MM.1S (cell line): ENCODE measurements around the gene CREB5.
"Not testable (repeated sequence)": the region's sequence is repeated elsewhere in the genome, so short reads cannot be mapped to it uniquely, and the experiment has no call there.

ENCODE experiments used
- DNase-seq: peaks from one replicate; pipeline ENCODE4 v3.0.0-alpha.2; 2015
- H2AFZ ChIP-seq: fragments of 300-600 bp; sonication (generic); 2 replicates; pipeline ENCODE4 v1.6.0; 2016; ENCODE audit warnings: antibody characterized with exemption, low read length
- H3F3A ChIP-seq: fragments of 300-600 bp; sonication (generic); 2 replicates; pipeline ENCODE4 v1.6.1; 2016; ENCODE audit warnings: mild to moderate bottlenecking, antibody characterized with exemption, low read length, moderate library complexity, mixed read lengths; ENCODE audit not compliant: insufficient read depth
- H3K27ac ChIP-seq: fragments of 300-600 bp; sonication (generic); 2 replicates; pipeline ENCODE4 v1.5.1; 2016; ENCODE audit warnings: mild to moderate bottlenecking, low read length
- H3K27me3 ChIP-seq: fragments of 300-600 bp; sonication (generic); replicated peaks from 2 replicates; pipeline ENCODE4 v1.6.0; 2016; ENCODE audit warnings: low read length; ENCODE audit not compliant: insufficient read depth
- H3K36me3 ChIP-seq: fragments of 300-600 bp; sonication (generic); replicated peaks from 2 replicates; pipeline ENCODE4 v1.6.1; 2016; ENCODE audit warnings: mild to moderate bottlenecking, low read length, mixed read lengths; ENCODE audit not compliant: insufficient read depth
- H3K4me1 ChIP-seq: fragments of 300-600 bp; sonication (generic); 2 replicates; pipeline ENCODE4 v1.6.1; 2016; ENCODE audit warnings: low read length, mixed read lengths
- H3K4me2 ChIP-seq: fragments of 300-600 bp; sonication (generic); 2 replicates; pipeline ENCODE4 v1.6.0; 2016; ENCODE audit warnings: low read depth, low read length
- H3K4me3 ChIP-seq: fragments of 300-600 bp; sonication (generic); 2 replicates; pipeline ENCODE4 v1.5.1; 2016; ENCODE audit warnings: low read length, mixed read lengths
- H3K79me2 ChIP-seq: fragments of 300-600 bp; sonication (generic); 2 replicates; pipeline ENCODE4 v1.6.1; 2016; ENCODE audit warnings: mixed run types, low read length, mixed read lengths
- H3K9ac ChIP-seq: fragments of 300-600 bp; sonication (generic); 2 replicates; pipeline ENCODE4 v1.6.1; 2016; ENCODE audit warnings: low read length, mixed read lengths
- H3K9me2 ChIP-seq: fragments of 300-600 bp; sonication (generic); replicated peaks from 2 replicates; pipeline ENCODE4 v1.6.1; 2016; ENCODE audit warnings: mild to moderate bottlenecking, low read length, mixed read lengths; ENCODE audit not compliant: insufficient read depth
- H3K9me3 ChIP-seq: fragments of 300-600 bp; sonication (generic); replicated peaks from 2 replicates; pipeline ENCODE4 v1.6.1; 2016; ENCODE audit warnings: mild to moderate bottlenecking, low read length, mixed read lengths; ENCODE audit not compliant: insufficient read depth
- H4K20me1 ChIP-seq: fragments of 300-600 bp; sonication (generic); 2 replicates; pipeline ENCODE4 v1.6.1; 2016; ENCODE audit warnings: mild to moderate bottlenecking, low read length, moderate library complexity, mixed read lengths; ENCODE audit not compliant: insufficient read depth
- CTCF ChIP-seq: fragments of 300-600 bp; sonication (generic); IDR thresholded peaks from 2 replicates; pipeline ENCODE4 v1.5.1; 2016; ENCODE audit warnings: antibody characterized with exemption, low read length, mixed read lengths
- EZH2 ChIP-seq: fragments of 300-600 bp; sonication (generic); optimal IDR thresholded peaks from 2 replicates; pipeline ENCODE3; 2017; ENCODE audit warnings: low read depth, mild to moderate bottlenecking, antibody characterized with exemption, low read length, mixed read lengths
- EZH2phosphoT487 ChIP-seq: fragments of 300-600 bp; sonication (generic); IDR thresholded peaks from 2 replicates; pipeline ENCODE4 v1.6.1; 2018; ENCODE audit warnings: antibody characterized with exemption, low read length

Gene CREB5

GRCh38 chr7:28550580-28551186, 138.4 kb downstream of the CREB5 start:
- H3K27me3 ChIP-seq, result no peaks in the 10 kb centered on the region
- DNase-seq, result no peak
- H4K20me1 ChIP-seq, result no peaks in the 10 kb centered on the region
- H3K27ac ChIP-seq, result no peak overlapping the region
- no peaks in the 10 kb centered on the region for H3K9me3 ChIP-seq
- no peak overlapping the region for H2AFZ ChIP-seq
- H3K79me2 ChIP-seq, result no peaks in the 10 kb centered on the region
- no peak overlapping the region for H3K9ac ChIP-seq
- TF ChIP-seq EZH2phosphoT487 (no peak), CTCF (no peak), EZH2 (no peak)
- no peak overlapping the region for H3K4me3 ChIP-seq
- H3K9me2 ChIP-seq, result no peaks in the 10 kb centered on the region
- no peak overlapping the region for H3K4me2 ChIP-seq
- H3F3A ChIP-seq, result no peaks in the 10 kb centered on the region
- no peaks in the 10 kb centered on the region for H3K36me3 ChIP-seq
- H3K4me1 ChIP-seq, result no peaks in the 10 kb centered on the region

GRCh38 chr7:28551331-28551730, 139.0 kb downstream of the CREB5 start:
- Histone ChIP-seq H3K27me3 (no peaks in the 10 kb centered on the region), H3F3A (no peaks in the 10 kb centered on the region), H3K4me1 (no peaks in the 10 kb centered on the region), H3K4me2 (no peak overlapping the region), H3K4me3 (no peak overlapping the region), H4K20me1 (no peaks in the 10 kb centered on the region), H3K9me3 (no peaks in the 10 kb centered on the region), H2AFZ (no peak overlapping the region), H3K9me2 (no peaks in the 10 kb centered on the region), H3K27ac (no peak overlapping the region), H3K36me3 (no peaks in the 10 kb centered on the region), H3K9ac (no peak overlapping the region), H3K79me2 (no peaks in the 10 kb centered on the region)
- no peak for DNase-seq
- TF ChIP-seq EZH2phosphoT487 (no peak), CTCF (no peak), EZH2 (no peak)

- H3K27ac ChIP-seq, H3K9ac ChIP-seq, H3K27me3 ChIP-seq, H4K20me1 ChIP-seq, H3K9me2 ChIP-seq, H3F3A ChIP-seq, H3K79me2 ChIP-seq, H3K4me3 ChIP-seq, H2AFZ ChIP-seq, H3K9me3 ChIP-seq, H3K4me1 ChIP-seq, H3K4me2 ChIP-seq, H3K36me3 ChIP-seq, DNase-seq: not testable (repeated sequence)
Observed at GRCh38 chr7:28551766-28552165, 139.4 kb downstream of the CREB5 start.

GRCh38 chr7:28554802-28555471, 142.6 kb downstream of the CREB5 start:
- no peak overlapping the region for H3K27ac ChIP-seq
- no peaks in the 10 kb centered on the region for H3K79me2 ChIP-seq
- no peak overlapping the region for H3K4me2 ChIP-seq
- TF ChIP-seq CTCF (no peak), EZH2phosphoT487 (no peak), EZH2 (no peak)
- no peak overlapping the region for H2AFZ ChIP-seq
- H3K9me3 ChIP-seq, result no peaks in the 10 kb centered on the region
- no peaks in the 10 kb centered on the region for H3F3A ChIP-seq
- DNase-seq, result no peak
- H4K20me1 ChIP-seq, result no peaks in the 10 kb centered on the region
- H3K4me3 ChIP-seq, result no peak overlapping the region
- H3K4me1 ChIP-seq, result no peaks in the 10 kb centered on the region
- H3K27me3 ChIP-seq, result no peaks in the 10 kb centered on the region
- H3K9ac ChIP-seq, result no peak overlapping the region
- no peaks in the 10 kb centered on the region for H3K9me2 ChIP-seq
- H3K36me3 ChIP-seq, result no peaks in the 10 kb centered on the region
